Neural progenitor cell (in vitro differentiated cells): ENCODE data around the gene KIF12.
"Not testable (repeated sequence)": the region's sequence is repeated elsewhere in the genome, so short reads cannot be mapped to it uniquely, and the experiment has no call there.

Experiments
- EZH2 ChIP-seq: fragments of 200-600 bp; sonication (generic); IDR thresholded peaks from 2 replicates; pipeline ENCODE4 v1.6.1; 2017; ENCODE audit warnings: antibody characterized with exemption, mild to moderate bottlenecking, moderate library complexity
- TF ChIP-seq, protein P1 (sequence below): fragments of 200-600 bp; sonication (generic); IDR thresholded peaks from 2 replicates; pipeline ENCODE4 v1.5.1; 2017; ENCODE audit warnings: antibody characterized with exemption, mild to moderate bottlenecking

DNA sequence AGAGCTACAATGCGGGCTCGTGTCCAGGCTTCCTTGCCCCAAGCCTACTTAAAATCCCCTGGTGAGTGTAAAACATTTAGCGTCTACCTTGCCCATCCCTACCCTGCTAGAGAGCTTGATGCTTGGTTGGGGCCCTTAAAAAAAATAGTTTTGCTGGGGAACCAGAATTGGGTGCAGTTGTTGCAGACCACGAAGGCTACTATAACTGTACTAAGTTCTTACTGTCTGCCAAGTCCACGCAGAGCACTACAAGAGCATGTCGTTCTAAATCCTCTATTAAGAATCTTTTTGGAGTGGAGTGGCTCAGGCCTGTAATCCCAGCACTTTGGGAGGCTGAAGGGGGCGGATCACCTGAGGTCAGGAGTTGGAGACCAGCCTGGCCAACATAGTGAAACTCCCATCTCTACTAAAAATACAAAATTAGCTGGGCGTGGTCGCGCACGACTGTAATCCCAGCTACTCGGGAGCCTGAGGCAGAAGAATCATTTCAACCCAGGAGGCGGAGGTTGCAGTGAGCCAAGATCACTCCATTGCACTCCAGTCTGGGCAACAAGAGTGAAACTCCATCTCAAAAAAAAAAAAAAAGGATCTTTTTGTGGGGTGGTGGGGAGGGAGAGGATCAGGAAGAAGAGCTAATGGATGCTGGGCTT, 16.2 kb downstream of the KIF12 start:
- TF ChIP-seq, protein P1, sequence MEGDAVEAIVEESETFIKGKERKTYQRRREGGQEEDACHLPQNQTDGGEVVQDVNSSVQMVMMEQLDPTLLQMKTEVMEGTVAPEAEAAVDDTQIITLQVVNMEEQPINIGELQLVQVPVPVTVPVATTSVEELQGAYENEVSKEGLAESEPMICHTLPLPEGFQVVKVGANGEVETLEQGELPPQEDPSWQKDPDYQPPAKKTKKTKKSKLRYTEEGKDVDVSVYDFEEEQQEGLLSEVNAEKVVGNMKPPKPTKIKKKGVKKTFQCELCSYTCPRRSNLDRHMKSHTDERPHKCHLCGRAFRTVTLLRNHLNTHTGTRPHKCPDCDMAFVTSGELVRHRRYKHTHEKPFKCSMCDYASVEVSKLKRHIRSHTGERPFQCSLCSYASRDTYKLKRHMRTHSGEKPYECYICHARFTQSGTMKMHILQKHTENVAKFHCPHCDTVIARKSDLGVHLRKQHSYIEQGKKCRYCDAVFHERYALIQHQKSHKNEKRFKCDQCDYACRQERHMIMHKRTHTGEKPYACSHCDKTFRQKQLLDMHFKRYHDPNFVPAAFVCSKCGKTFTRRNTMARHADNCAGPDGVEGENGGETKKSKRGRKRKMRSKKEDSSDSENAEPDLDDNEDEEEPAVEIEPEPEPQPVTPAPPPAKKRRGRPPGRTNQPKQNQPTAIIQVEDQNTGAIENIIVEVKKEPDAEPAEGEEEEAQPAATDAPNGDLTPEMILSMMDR, result not testable (repeated sequence)
- not testable (repeated sequence) for TF ChIP-seq EZH2
